ENCODE results near the gene DHX9. TPM values are rescaled to one million over a fixed set of nuclear protein-coding genes. Genes with fewer than 3 reads are reported as not detected.

The DHX9 gene
- polyA plus RNA-seq (2012; ENCODE audit: low read depth, missing spikeins) = 107 TPM

GRCh38 chr1:182839209-182840066, at the start of gene DHX9:
Gene DHX9 (plus strand): TSS chr1:182839347. CDS start chr1:182842567, 3,220 bp downstream.
- DNase-seq (ENCODE audit: insufficient read length, low spot score) (peak; percentile 86), FAIRE-seq (peak; percentile 99)
- TF ChIP-seq POLR2AphosphoS5 (IDR thresholded peaks at IDR 0.05; ENCODE audit: low read depth, low read length) (peak; percentile 98), SPI1 (IDR thresholded peaks at IDR 0.05; ENCODE audit: low read depth, low read length) (peak; percentile 45; the same call in 1 of the 2 replicates), POLR2A (IDR thresholded peaks at IDR 0.05; ENCODE audit: low read depth, low read length) (peak; percentile 96), PAX5 (IDR thresholded peaks at IDR 0.05; ENCODE audit: insufficient read depth, low read length, severe bottlenecking) (no peak), POU2F2 (IDR thresholded peaks at IDR 0.05; ENCODE audit: low read depth, low read length) (peak; percentile 75), TAF1 (IDR thresholded peaks at IDR 0.05; ENCODE audit: low read depth, low read length) (peak; percentile 89)

- peak; percentile 47 for FAIRE-seq
Measured at GRCh38 chr1:182791281-182792179, 47.6 kb upstream of the DHX9 start.

GRCh38 chr1:182794091-182794490, 45.1 kb upstream of the DHX9 start:
- DNase-seq (ENCODE audit: insufficient read length, low spot score) (no peak), FAIRE-seq (no peak)
- TF ChIP-seq POU2F2 (IDR thresholded peaks at IDR 0.05; ENCODE audit: low read depth, low read length) (no peak), POLR2AphosphoS5 (IDR thresholded peaks at IDR 0.05; ENCODE audit: low read depth, low read length) (no peak), POLR2A (IDR thresholded peaks at IDR 0.05; ENCODE audit: low read depth, low read length) (no peak), SPI1 (IDR thresholded peaks at IDR 0.05; ENCODE audit: low read depth, low read length) (no peak), TAF1 (IDR thresholded peaks at IDR 0.05; ENCODE audit: low read depth, low read length) (no peak), PAX5 (IDR thresholded peaks at IDR 0.05; ENCODE audit: insufficient read depth, low read length, severe bottlenecking) (no peak)

More at GRCh38 chr1:182791281-182792179, 47.6 kb upstream of the DHX9 start:
- no peak for DNase-seq (ENCODE audit: insufficient read length, low spot score)
- TF ChIP-seq TAF1 (IDR thresholded peaks at IDR 0.05; ENCODE audit: low read depth, low read length) (no peak), POLR2AphosphoS5 (IDR thresholded peaks at IDR 0.05; ENCODE audit: low read depth, low read length) (no peak), PAX5 (IDR thresholded peaks at IDR 0.05; ENCODE audit: insufficient read depth, low read length, severe bottlenecking) (no peak), POU2F2 (IDR thresholded peaks at IDR 0.05; ENCODE audit: low read depth, low read length) (no peak), POLR2A (IDR thresholded peaks at IDR 0.05; ENCODE audit: low read depth, low read length) (no peak), SPI1 (IDR thresholded peaks at IDR 0.05; ENCODE audit: low read depth, low read length) (no peak)

GRCh38 chr1:182794676-182795201, 44.4 kb upstream of the DHX9 start:
- FAIRE-seq (no peak), DNase-seq (ENCODE audit: insufficient read length, low spot score) (no peak)
- TF ChIP-seq SPI1 (IDR thresholded peaks at IDR 0.05; ENCODE audit: low read depth, low read length) = no peak
- no peak for TF ChIP-seq PAX5 (IDR thresholded peaks at IDR 0.05; ENCODE audit: insufficient read depth, low read length, severe bottlenecking)
- TF ChIP-seq POLR2A (IDR thresholded peaks at IDR 0.05; ENCODE audit: low read depth, low read length) = no peak
- no peak for TF ChIP-seq TAF1 (IDR thresholded peaks at IDR 0.05; ENCODE audit: low read depth, low read length)
- no peak for TF ChIP-seq POLR2AphosphoS5 (IDR thresholded peaks at IDR 0.05; ENCODE audit: low read depth, low read length)
- TF ChIP-seq POU2F2 (IDR thresholded peaks at IDR 0.05; ENCODE audit: low read depth, low read length) = no peak

GRCh38 chr1:182795563-182796228, 43.5 kb upstream of the DHX9 start:
- DNase-seq (ENCODE audit: insufficient read length, low spot score) = no peak
- peak; percentile 58 for FAIRE-seq
- no peak for TF ChIP-seq SPI1 (IDR thresholded peaks at IDR 0.05; ENCODE audit: low read depth, low read length)
- no peak for TF ChIP-seq PAX5 (IDR thresholded peaks at IDR 0.05; ENCODE audit: insufficient read depth, low read length, severe bottlenecking)
- no peak for TF ChIP-seq POLR2AphosphoS5 (IDR thresholded peaks at IDR 0.05; ENCODE audit: low read depth, low read length)
- TF ChIP-seq POLR2A (IDR thresholded peaks at IDR 0.05; ENCODE audit: low read depth, low read length) = no peak
- TF ChIP-seq TAF1 (IDR thresholded peaks at IDR 0.05; ENCODE audit: low read depth, low read length) = no peak

- FAIRE-seq (no peak), DNase-seq (ENCODE audit: insufficient read length, low spot score) (no peak)
- TF ChIP-seq POU2F2 (IDR thresholded peaks at IDR 0.05; ENCODE audit: low read depth, low read length) (no peak), POLR2AphosphoS5 (IDR thresholded peaks at IDR 0.05; ENCODE audit: low read depth, low read length) (no peak), PAX5 (IDR thresholded peaks at IDR 0.05; ENCODE audit: insufficient read depth, low read length, severe bottlenecking) (no peak), TAF1 (IDR thresholded peaks at IDR 0.05; ENCODE audit: low read depth, low read length) (no peak)
Measured at GRCh38 chr1:182802006-182802803, 36.9 kb upstream of the DHX9 start.

GRCh38 chr1:182803846-182804245, 35.3 kb upstream of the DHX9 start:
- DNase-seq (ENCODE audit: insufficient read length, low spot score) = no peak
- TF ChIP-seq SPI1 (IDR thresholded peaks at IDR 0.05; ENCODE audit: low read depth, low read length) (no peak), PAX5 (IDR thresholded peaks at IDR 0.05; ENCODE audit: insufficient read depth, low read length, severe bottlenecking) (no peak), POLR2A (IDR thresholded peaks at IDR 0.05; ENCODE audit: low read depth, low read length) (no peak), POU2F2 (IDR thresholded peaks at IDR 0.05; ENCODE audit: low read depth, low read length) (no peak), TAF1 (IDR thresholded peaks at IDR 0.05; ENCODE audit: low read depth, low read length) (no peak), POLR2AphosphoS5 (IDR thresholded peaks at IDR 0.05; ENCODE audit: low read depth, low read length) (no peak)
- FAIRE-seq = no peak
